ENCODE data around the gene HOXD3. TPM values are rescaled to one million over a fixed set of nuclear protein-coding genes. Genes with fewer than 3 reads are reported as not detected.
A peak's percentile ranks its signal among the peaks of the same experiment; 100 is the strongest.

Gene HOXD3
- polyA plus RNA-seq, 1 donor (not counting 4 experiments of a cell fraction or from before 2014, with no cell fraction given): not detected

- Histone ChIP-seq H2AFZ (ENCODE audit: control insufficient read depth, low read length) (no peak overlapping the region), H3K27me3 (ENCODE audit: control insufficient read depth, extremely low read depth, insufficient read depth, low read length) (peaks cover 97% of the 10 kb centered on the region), H4K20me1 (ENCODE audit: control insufficient read depth, extremely low read depth, insufficient read depth, low read length) (no peaks in the 10 kb centered on the region), H3K4me1 (ENCODE audit: control insufficient read depth, extremely low read depth, insufficient read depth, low read length) (no peaks in the 10 kb centered on the region), H3K9me3 (ENCODE audit: control insufficient read depth, low read depth, low read length) (no peaks in the 10 kb centered on the region), H3K9me1 (ENCODE audit: control insufficient read depth, extremely low read depth, insufficient read depth, low read length) (no peaks in the 10 kb centered on the region), H3K4me3 (ENCODE audit: control insufficient read depth in 2 of 3, extremely low read depth in 1 of 3, insufficient read depth in 2 of 3, low read depth in 1 of 3, low read length in 3 of 3) (no peak overlapping the region), H3K79me2 (ENCODE audit: control insufficient read depth, insufficient read depth, low read length) (no peaks in the 10 kb centered on the region), H3K36me3 (ENCODE audit: control insufficient read depth in 2 of 2, extremely low read depth in 1 of 2, insufficient read depth in 2 of 2, low read length in 2 of 2) (no peaks in the 10 kb centered on the region), H3K4me2 (ENCODE audit: control insufficient read depth, extremely low read depth, insufficient read depth, low read depth, low read length) (no peak overlapping the region), H3K27ac (ENCODE audit: control insufficient read depth, insufficient read depth, low read length) (no peak overlapping the region), H3K9ac (ENCODE audit: control insufficient read depth, extremely low read depth, insufficient read depth, low read length) (no peak overlapping the region)
- TF ChIP-seq, protein P1, sequence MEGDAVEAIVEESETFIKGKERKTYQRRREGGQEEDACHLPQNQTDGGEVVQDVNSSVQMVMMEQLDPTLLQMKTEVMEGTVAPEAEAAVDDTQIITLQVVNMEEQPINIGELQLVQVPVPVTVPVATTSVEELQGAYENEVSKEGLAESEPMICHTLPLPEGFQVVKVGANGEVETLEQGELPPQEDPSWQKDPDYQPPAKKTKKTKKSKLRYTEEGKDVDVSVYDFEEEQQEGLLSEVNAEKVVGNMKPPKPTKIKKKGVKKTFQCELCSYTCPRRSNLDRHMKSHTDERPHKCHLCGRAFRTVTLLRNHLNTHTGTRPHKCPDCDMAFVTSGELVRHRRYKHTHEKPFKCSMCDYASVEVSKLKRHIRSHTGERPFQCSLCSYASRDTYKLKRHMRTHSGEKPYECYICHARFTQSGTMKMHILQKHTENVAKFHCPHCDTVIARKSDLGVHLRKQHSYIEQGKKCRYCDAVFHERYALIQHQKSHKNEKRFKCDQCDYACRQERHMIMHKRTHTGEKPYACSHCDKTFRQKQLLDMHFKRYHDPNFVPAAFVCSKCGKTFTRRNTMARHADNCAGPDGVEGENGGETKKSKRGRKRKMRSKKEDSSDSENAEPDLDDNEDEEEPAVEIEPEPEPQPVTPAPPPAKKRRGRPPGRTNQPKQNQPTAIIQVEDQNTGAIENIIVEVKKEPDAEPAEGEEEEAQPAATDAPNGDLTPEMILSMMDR (optimal IDR thresholded peaks at IDR 0.05 in 1 of 3, IDR thresholded peaks at IDR 0.05 in 1 of 3, conservative IDR thresholded peaks at IDR 0.05 in 1 of 3; ENCODE audit: extremely low read depth in 1 of 3, insufficient read depth in 2 of 3, low read length in 3 of 3): no peak
- TF ChIP-seq EZH2 (IDR thresholded peaks at IDR 0.05; ENCODE audit: low read length): peak; percentile 70
- dilution Hi-C loops (cut with MboI; ENCODE audit: extremely low pct_ligation_motif_present, low sequenced_read_pairs): loop anchor here (25.0 kb wide), 1 partner anchor 478 kb away; no protein-coding TSS in a partner anchor
- no peak for DNase-seq (ENCODE audit: low read depth, low spot score)
- FAIRE-seq: no peak
Observed at GRCh38 chr2:176158855-176159662, 2.0 kb downstream of the HOXD3 start.

- FAIRE-seq (no peak), DNase-seq (ENCODE audit: low read depth, low spot score) (no peak)
- no peak overlapping the region for H3K9ac ChIP-seq (ENCODE audit: control insufficient read depth, extremely low read depth, insufficient read depth, low read length)
- H3K27me3 ChIP-seq (ENCODE audit: control insufficient read depth, extremely low read depth, insufficient read depth, low read length): peaks cover 98% of the 10 kb centered on the region
- TF ChIP-seq, protein P1 (optimal IDR thresholded peaks at IDR 0.05 in 1 of 3, IDR thresholded peaks at IDR 0.05 in 1 of 3, conservative IDR thresholded peaks at IDR 0.05 in 1 of 3; ENCODE audit: extremely low read depth in 1 of 3, insufficient read depth in 2 of 3, low read length in 3 of 3): no peak
- TF ChIP-seq EZH2 (IDR thresholded peaks at IDR 0.05; ENCODE audit: low read length): peak; percentile 84
- dilution Hi-C loops (cut with MboI; ENCODE audit: extremely low pct_ligation_motif_present, low sequenced_read_pairs): loop anchor here (25.0 kb wide), 1 partner anchor 478 kb away; no protein-coding TSS in a partner anchor
- H3K4me2 ChIP-seq (ENCODE audit: control insufficient read depth, extremely low read depth, insufficient read depth, low read depth, low read length): no peak overlapping the region
- H3K27ac ChIP-seq (ENCODE audit: control insufficient read depth, insufficient read depth, low read length): no peak overlapping the region
- H3K36me3 ChIP-seq (ENCODE audit: control insufficient read depth in 2 of 2, extremely low read depth in 1 of 2, insufficient read depth in 2 of 2, low read length in 2 of 2): no peaks in the 10 kb centered on the region
- H3K9me1 ChIP-seq (ENCODE audit: control insufficient read depth, extremely low read depth, insufficient read depth, low read length): no peaks in the 10 kb centered on the region
- H3K4me1 ChIP-seq (ENCODE audit: control insufficient read depth, extremely low read depth, insufficient read depth, low read length): no peaks in the 10 kb centered on the region
- H2AFZ ChIP-seq (ENCODE audit: control insufficient read depth, low read length): no peak overlapping the region
- H3K79me2 ChIP-seq (ENCODE audit: control insufficient read depth, insufficient read depth, low read length): no peaks in the 10 kb centered on the region
- H3K4me3 ChIP-seq (ENCODE audit: control insufficient read depth in 2 of 3, extremely low read depth in 1 of 3, insufficient read depth in 2 of 3, low read depth in 1 of 3, low read length in 3 of 3): no peak overlapping the region
- peaks cover 2% of the 10 kb centered on the region for H3K9me3 ChIP-seq (ENCODE audit: control insufficient read depth, low read depth, low read length)
- no peaks in the 10 kb centered on the region for H4K20me1 ChIP-seq (ENCODE audit: control insufficient read depth, extremely low read depth, insufficient read depth, low read length)
Observed at GRCh38 chr2:176159663-176160250, 2.6 kb downstream of the HOXD3 start.

All from keratinocyte (primary cell).